Measurements from ENCODE around the gene ZC3H4. TPM values are rescaled to one million over a fixed set of nuclear protein-coding genes. Genes with fewer than 3 reads are reported as not detected.

Gene ZC3H4
- total RNA-seq, 1 donor from 2014 or later: 22.1 TPM

DNA sequence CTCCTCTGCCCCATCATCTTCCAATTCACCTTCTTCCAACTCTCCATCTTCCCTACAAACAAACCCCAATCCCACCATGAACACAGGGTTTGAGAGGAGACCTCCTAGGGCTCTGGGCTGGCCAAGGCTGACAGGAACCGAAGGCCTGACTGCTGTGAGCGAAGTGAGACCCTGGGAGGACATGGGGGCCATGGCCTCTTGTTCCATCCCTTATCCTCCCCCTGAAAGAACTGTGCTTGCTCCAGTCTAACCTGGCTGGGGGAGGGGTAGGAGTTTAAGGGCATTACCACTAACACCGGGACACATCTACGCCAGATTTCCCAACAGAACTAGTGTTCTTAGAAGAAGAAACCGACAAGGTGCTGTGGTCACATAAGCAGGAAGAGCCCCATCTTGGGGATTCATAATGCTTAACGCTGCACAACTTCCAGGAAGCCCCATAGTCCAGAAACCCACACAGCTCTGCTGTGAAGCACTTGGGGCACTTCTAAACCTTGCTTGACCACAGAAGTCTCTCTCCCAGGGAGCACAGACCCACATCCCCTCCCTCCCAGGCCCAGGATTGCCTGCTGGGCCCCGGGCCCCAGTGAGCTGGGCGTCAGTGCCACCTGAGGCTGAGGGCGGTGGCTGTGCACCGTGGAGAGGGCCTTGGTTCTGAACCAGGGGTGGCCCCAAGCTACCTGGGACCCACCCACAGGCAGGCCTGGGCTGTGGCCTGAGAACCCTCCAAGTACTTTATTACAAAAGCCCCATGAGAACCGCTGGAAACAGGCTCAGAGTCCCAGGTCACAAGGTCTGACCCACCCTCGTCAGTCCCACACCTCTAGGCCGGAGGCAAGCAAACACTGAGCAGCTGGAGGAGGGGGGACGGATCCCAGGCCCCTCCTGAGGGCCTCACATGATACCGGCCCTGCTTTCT lies 18.8 kb downstream of the ZC3H4 start:
- H3K9me3 ChIP-seq (replicated peaks): no peaks in the 10 kb centered on the region
- no peak overlapping the region for H3K4me3 ChIP-seq
- TF ChIP-seq, protein P1, sequence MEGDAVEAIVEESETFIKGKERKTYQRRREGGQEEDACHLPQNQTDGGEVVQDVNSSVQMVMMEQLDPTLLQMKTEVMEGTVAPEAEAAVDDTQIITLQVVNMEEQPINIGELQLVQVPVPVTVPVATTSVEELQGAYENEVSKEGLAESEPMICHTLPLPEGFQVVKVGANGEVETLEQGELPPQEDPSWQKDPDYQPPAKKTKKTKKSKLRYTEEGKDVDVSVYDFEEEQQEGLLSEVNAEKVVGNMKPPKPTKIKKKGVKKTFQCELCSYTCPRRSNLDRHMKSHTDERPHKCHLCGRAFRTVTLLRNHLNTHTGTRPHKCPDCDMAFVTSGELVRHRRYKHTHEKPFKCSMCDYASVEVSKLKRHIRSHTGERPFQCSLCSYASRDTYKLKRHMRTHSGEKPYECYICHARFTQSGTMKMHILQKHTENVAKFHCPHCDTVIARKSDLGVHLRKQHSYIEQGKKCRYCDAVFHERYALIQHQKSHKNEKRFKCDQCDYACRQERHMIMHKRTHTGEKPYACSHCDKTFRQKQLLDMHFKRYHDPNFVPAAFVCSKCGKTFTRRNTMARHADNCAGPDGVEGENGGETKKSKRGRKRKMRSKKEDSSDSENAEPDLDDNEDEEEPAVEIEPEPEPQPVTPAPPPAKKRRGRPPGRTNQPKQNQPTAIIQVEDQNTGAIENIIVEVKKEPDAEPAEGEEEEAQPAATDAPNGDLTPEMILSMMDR (IDR thresholded peaks at IDR 0.05; ENCODE audit: borderline replicate concordance): no peak
- H3K4me1 ChIP-seq: peaks cover 67% of the 10 kb centered on the region
- no peaks in the 10 kb centered on the region for H3K27me3 ChIP-seq (ENCODE audit: low read depth)
- no peak for DNase-seq
- H3K36me3 ChIP-seq: peaks cover 39% of the 10 kb centered on the region
- intact Hi-C loops (cut with micrococcal nuclease): no loop called here
- H3K27ac ChIP-seq (replicated peaks): peak overlapping the region; percentile 80

DNA sequence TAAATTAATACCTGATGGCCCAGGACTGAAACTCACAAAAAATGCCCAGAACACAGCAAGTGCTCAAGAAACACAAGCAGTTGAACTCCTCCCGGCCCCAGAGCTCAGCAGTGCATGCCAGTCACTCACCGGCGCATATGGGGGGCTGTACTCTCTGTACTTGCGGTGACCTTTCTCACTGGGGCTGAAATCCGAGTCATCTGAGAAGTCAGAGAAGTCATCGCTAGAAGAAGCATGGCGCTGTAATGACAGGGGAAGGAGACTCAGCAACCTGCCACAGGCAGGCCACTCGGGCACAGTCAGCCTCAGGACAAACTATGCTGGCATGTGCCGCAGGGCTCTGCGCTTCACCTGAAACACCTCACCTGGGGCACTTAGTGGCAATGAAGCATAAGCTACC lies 19.7 kb downstream of the ZC3H4 start:
- Histone ChIP-seq H3K9me3 (replicated peaks) (no peaks in the 10 kb centered on the region), H3K36me3 (peaks cover 49% of the 10 kb centered on the region), H3K4me1 (peaks cover 58% of the 10 kb centered on the region), H3K27me3 (ENCODE audit: low read depth) (no peaks in the 10 kb centered on the region), H3K4me3 (no peak overlapping the region), H3K27ac (replicated peaks) (peak overlapping the region; percentile 80)
- intact Hi-C loops (cut with micrococcal nuclease): no loop called here
- TF ChIP-seq, protein P1 (IDR thresholded peaks at IDR 0.05; ENCODE audit: borderline replicate concordance): no peak
- DNase-seq: no peak

DNA sequence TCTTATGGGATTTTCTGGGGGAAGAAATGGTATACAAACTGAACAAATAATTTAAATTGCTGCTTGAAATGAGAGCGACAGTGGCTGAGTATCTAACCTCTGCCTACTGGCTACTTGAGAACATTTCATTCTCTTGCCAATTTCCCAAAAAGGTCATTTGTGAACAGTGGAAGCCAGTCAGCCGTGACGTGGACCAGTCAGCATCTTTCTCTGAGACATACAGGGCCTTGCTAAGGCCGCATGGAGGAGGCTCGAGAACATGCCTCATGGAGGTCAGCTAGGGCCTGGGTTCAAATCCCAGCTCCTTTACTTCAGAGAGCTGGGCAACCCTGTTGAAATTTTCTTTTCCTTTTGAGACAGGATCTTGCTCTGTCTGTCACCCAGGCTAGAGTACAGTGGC lies 20.3 kb downstream of the ZC3H4 start:
- no peak for DNase-seq
- Histone ChIP-seq H3K9me3 (replicated peaks) (no peaks in the 10 kb centered on the region), H3K4me1 (peaks cover 52% of the 10 kb centered on the region), H3K27ac (replicated peaks) (peak overlapping the region; percentile 80), H3K36me3 (peaks cover 55% of the 10 kb centered on the region), H3K4me3 (no peak overlapping the region), H3K27me3 (ENCODE audit: low read depth) (no peaks in the 10 kb centered on the region)
- TF ChIP-seq, protein P1 (IDR thresholded peaks at IDR 0.05; ENCODE audit: borderline replicate concordance): no peak
- intact Hi-C loops (cut with micrococcal nuclease): no loop called here

GRCh38 chr19:47089767-47090350 lies 23.7 kb downstream of the ZC3H4 start:
- Histone ChIP-seq H3K36me3 (peaks cover 88% of the 10 kb centered on the region), H3K27ac (replicated peaks) (no peak overlapping the region), H3K4me1 (peaks cover 18% of the 10 kb centered on the region), H3K4me3 (no peak overlapping the region), H3K9me3 (replicated peaks) (no peaks in the 10 kb centered on the region), H3K27me3 (ENCODE audit: low read depth) (no peaks in the 10 kb centered on the region)
- intact Hi-C loops (cut with micrococcal nuclease): no loop called here
- no peak for DNase-seq
- TF ChIP-seq, protein P1 (IDR thresholded peaks at IDR 0.05; ENCODE audit: borderline replicate concordance): no peak

DNA sequence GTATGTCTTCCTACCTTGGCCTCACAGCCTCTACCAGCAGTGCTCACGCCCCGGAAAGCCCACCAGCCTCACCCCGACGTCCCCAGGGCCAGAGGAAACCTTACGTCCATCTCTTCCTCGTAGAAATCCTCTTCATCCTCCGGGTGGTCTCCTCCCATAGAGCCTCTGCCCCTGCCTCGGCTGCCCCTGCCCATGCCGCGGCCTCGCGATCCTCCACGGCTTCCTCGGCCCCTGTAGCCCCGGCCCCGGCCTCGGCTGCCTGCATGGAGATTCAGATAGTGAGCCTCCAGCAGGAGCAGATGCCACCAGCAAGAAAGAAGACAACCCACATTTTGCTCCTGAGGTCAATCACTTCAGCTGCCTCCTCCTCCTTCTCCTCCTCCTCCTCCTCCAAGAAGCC lies 27.3 kb downstream of the ZC3H4 start:
- Histone ChIP-seq H3K36me3 (peaks cover 100% of the 10 kb centered on the region), H3K27ac (replicated peaks) (no peak overlapping the region)

More for the DNA sequence above, 27.3 kb downstream of the ZC3H4 start:
- Histone ChIP-seq H3K27me3 (ENCODE audit: low read depth) (no peaks in the 10 kb centered on the region), H3K4me3 (no peak overlapping the region), H3K4me1 (no peaks in the 10 kb centered on the region), H3K9me3 (replicated peaks) (no peaks in the 10 kb centered on the region)
- no peak for DNase-seq
- TF ChIP-seq, protein P1 (IDR thresholded peaks at IDR 0.05; ENCODE audit: borderline replicate concordance): no peak
- intact Hi-C loops (cut with micrococcal nuclease): no loop called here

Data from left ventricle myocardium inferior (tissue), 1 donor.